Central memory CD8-positive, alpha-beta T cell (primary cell): Measurements from ENCODE around the gene LRIG2.
"Not testable (repeated sequence)": the region's sequence is repeated elsewhere in the genome, so short reads cannot be mapped to it uniquely, and the experiment has no call there.

Experiments used
- ATAC-seq: fragments of 150-1000 bp; cut with Tn5 transposase; replicated peaks from 2 replicates; pipeline ENCODE4 v1.10.0; 2022; ENCODE audit warnings: mild to moderate bottlenecking, moderate FRiP score, moderate number of reproducible peaks; ENCODE audit not compliant: poor library complexity, severe bottlenecking; ENCODE audit errors: extremely low read depth
- DNase-seq, 2 donors: peaks; one replicate each; pipeline ENCODE4 v3.0.0; 2021; ENCODE audit warnings: low spot score in 2 of 2
- H3K27ac Mint-ChIP-seq: one replicate; pipeline ENCODE4 v1.8.0; 2022; ENCODE audit warnings: low read depth, mild to moderate bottlenecking, moderate library complexity, mixed read lengths
- H3K27me3 Mint-ChIP-seq: one replicate; pipeline ENCODE4 v1.8.0; 2022; ENCODE audit warnings: mixed read lengths
- H3K36me3 Mint-ChIP-seq: one replicate; pipeline ENCODE4 v1.8.0; 2022; ENCODE audit warnings: mild to moderate bottlenecking, moderate library complexity, mixed read lengths; ENCODE audit not compliant: insufficient read depth
- H3K4me1 Mint-ChIP-seq: one replicate; pipeline ENCODE4 v1.8.0; 2022; ENCODE audit warnings: mixed read lengths
- H3K4me3 Mint-ChIP-seq: one replicate; pipeline ENCODE4 v1.8.0; 2022; ENCODE audit warnings: mild to moderate bottlenecking, moderate library complexity, mixed read lengths
- H3K9me3 Mint-ChIP-seq: one replicate; pipeline ENCODE4 v1.8.0; 2022; ENCODE audit warnings: mixed read lengths

LRIG2 gene

GRCh38 chr1:113158743-113159142, 85.7 kb downstream of the LRIG2 start:
- not testable (repeated sequence) for H3K27ac Mint-ChIP-seq, H3K9me3 Mint-ChIP-seq, H3K4me1 Mint-ChIP-seq, ATAC-seq, H3K4me3 Mint-ChIP-seq, DNase-seq, H3K36me3 Mint-ChIP-seq
- peaks cover 29% of the 10 kb centered on the region for H3K27me3 Mint-ChIP-seq

- H3K36me3 Mint-ChIP-seq: no peaks in the 10 kb centered on the region
- ATAC-seq (no peak), DNase-seq (no peak)
- peaks cover 47% of the 10 kb centered on the region for H3K27me3 Mint-ChIP-seq
- peaks cover under 1% of the 10 kb centered on the region for H3K9me3 Mint-ChIP-seq
- H3K4me3 Mint-ChIP-seq: no peak overlapping the region
- H3K27ac Mint-ChIP-seq: no peak overlapping the region
- no peaks in the 10 kb centered on the region for H3K4me1 Mint-ChIP-seq
These were observed 93.5 kb downstream of the LRIG2 start for GRCh38 chr1:113166473-113166872.

- Mint-ChIP-seq H3K27ac (no peak overlapping the region), H3K4me3 (no peak overlapping the region), H3K4me1 (no peaks in the 10 kb centered on the region), H3K27me3 (peaks cover 42% of the 10 kb centered on the region), H3K9me3 (peaks cover 10% of the 10 kb centered on the region), H3K36me3 (no peaks in the 10 kb centered on the region)
- ATAC-seq (no peak), DNase-seq (no peak)
These were observed 95.9 kb downstream of the LRIG2 start for GRCh38 chr1:113168946-113169345.

- Mint-ChIP-seq H3K4me1 (no peaks in the 10 kb centered on the region), H3K27me3 (peaks cover 45% of the 10 kb centered on the region)
- ATAC-seq: no peak
These were observed 96.6 kb downstream of the LRIG2 start for GRCh38 chr1:113169591-113169990.

GRCh38 chr1:113170519-113170918, 97.5 kb downstream of the LRIG2 start:
- no peak overlapping the region for H3K4me3 Mint-ChIP-seq
- H3K4me1 Mint-ChIP-seq: no peaks in the 10 kb centered on the region
- no peak for DNase-seq
- no peaks in the 10 kb centered on the region for H3K36me3 Mint-ChIP-seq
- H3K9me3 Mint-ChIP-seq: peaks cover 10% of the 10 kb centered on the region
- no peak for ATAC-seq
- H3K27me3 Mint-ChIP-seq: peaks cover 47% of the 10 kb centered on the region
- H3K27ac Mint-ChIP-seq: no peak overlapping the region

More at GRCh38 chr1:113169591-113169990, 96.6 kb downstream of the LRIG2 start:
- no peak for DNase-seq
- Mint-ChIP-seq H3K4me3 (no peak overlapping the region), H3K27ac (no peak overlapping the region), H3K9me3 (peaks cover 10% of the 10 kb centered on the region), H3K36me3 (no peaks in the 10 kb centered on the region)

GRCh38 chr1:113178106-113178505, 105.1 kb downstream of the LRIG2 start:
- H3K4me3 Mint-ChIP-seq: no peak overlapping the region
- peaks cover 92% of the 10 kb centered on the region for H3K27me3 Mint-ChIP-seq
- no peak for DNase-seq
- no peaks in the 10 kb centered on the region for H3K9me3 Mint-ChIP-seq
- H3K27ac Mint-ChIP-seq: no peak overlapping the region
- no peaks in the 10 kb centered on the region for H3K4me1 Mint-ChIP-seq
- H3K36me3 Mint-ChIP-seq: no peaks in the 10 kb centered on the region
- no peak for ATAC-seq

GRCh38 chr1:113178522-113178921, 105.5 kb downstream of the LRIG2 start:
- ATAC-seq (no peak), DNase-seq (no peak)

More at GRCh38 chr1:113178522-113178921, 105.5 kb downstream of the LRIG2 start:
- Mint-ChIP-seq H3K36me3 (no peaks in the 10 kb centered on the region), H3K4me3 (no peak overlapping the region), H3K4me1 (no peaks in the 10 kb centered on the region), H3K9me3 (no peaks in the 10 kb centered on the region), H3K27me3 (peaks cover 93% of the 10 kb centered on the region), H3K27ac (no peak overlapping the region)
